Ammon's horn (tissue), 1 donor: ENCODE results near the gene GPER1.
"Not testable (repeated sequence)": the region's sequence is repeated elsewhere in the genome, so short reads cannot be mapped to it uniquely, and the experiment has no call there.

Source experiments
- DNase-seq: peaks from one replicate; pipeline ENCODE4 v3.0.0-alpha.2; 2016; ENCODE audit warnings: low spot score

The GPER1 gene

GRCh38 chr7:1068619-1069018 lies 19.3 kb upstream of the GPER1 start:
- no peak for DNase-seq

GRCh38 chr7:1070544-1071011 lies 17.3 kb upstream of the GPER1 start:
- DNase-seq = no peak

- DNase-seq = no peak
Observed at GRCh38 chr7:1071731-1072254, 16.1 kb upstream of the GPER1 start.

- DNase-seq = no peak
Observed at GRCh38 chr7:1073142-1073977, 14.6 kb upstream of the GPER1 start.

- not testable (repeated sequence) for DNase-seq
Observed at GRCh38 chr7:1074018-1074417, 13.9 kb upstream of the GPER1 start.

- no peak for DNase-seq
Observed at GRCh38 chr7:1074593-1075431, 13.1 kb upstream of the GPER1 start.

- peak; percentile 51 for DNase-seq
Observed at GRCh38 chr7:1076184-1077072, 11.5 kb upstream of the GPER1 start.

- DNase-seq = no peak
Observed at GRCh38 chr7:1078519-1078918, 9.4 kb upstream of the GPER1 start.

- DNase-seq = no peak
Observed at GRCh38 chr7:1078985-1079384, 8.9 kb upstream of the GPER1 start.

GRCh38 chr7:1079546-1079945 lies 8.4 kb upstream of the GPER1 start:
- DNase-seq = no peak

- DNase-seq = no peak
Observed at GRCh38 chr7:1080252-1080920, 7.5 kb upstream of the GPER1 start.

- DNase-seq = no peak
Observed at GRCh38 chr7:1080921-1081255, 7.0 kb upstream of the GPER1 start.

- DNase-seq = no peak
Observed at GRCh38 chr7:1081336-1081735, 6.6 kb upstream of the GPER1 start.

- no peak for DNase-seq
Observed at GRCh38 chr7:1081931-1082401, 5.9 kb upstream of the GPER1 start.

- no peak for DNase-seq
Observed at GRCh38 chr7:1083729-1084657, 3.9 kb upstream of the GPER1 start.

GRCh38 chr7:1085266-1085665 lies 2.6 kb upstream of the GPER1 start:
- no peak for DNase-seq

- DNase-seq = no peak
Observed at GRCh38 chr7:1085910-1086421, 1.9 kb upstream of the GPER1 start.

- DNase-seq = peak; percentile 51
Observed at GRCh38 chr7:1086588-1087464, 1.1 kb upstream of the GPER1 start.

GRCh38 chr7:1087465-1087814 lies 473 bp upstream of the GPER1 start:
- no peak for DNase-seq
